Right lobe of liver (tissue), 4 donors: ENCODE data around the gene NDUFB11.

Experiments used
- CTCF ChIP-seq, 4 donors: fragments of 200-600 bp in 3 of 4; fragments of 450-650 bp in 1 of 4; IDR thresholded peaks; one replicate each; pipeline versions ENCODE4 v1.5.1 to v1.8.0; 2016 to 2022; ENCODE audit warnings: antibody characterized with exemption in 4 of 4, mild to moderate bottlenecking in 2 of 4
- POLR2A ChIP-seq: fragments of 450-650 bp; IDR thresholded peaks from one replicate; pipeline ENCODE4 v1.6.1; 2017; ENCODE audit warnings: antibody characterized with exemption, mild to moderate bottlenecking
- donor health status: DM: no; HTN: no; CAD: no.
- donor health status: DM: no; HTN: no; CAD: no.
- donor health status: DM: no; HTN: yes; CAD: no.

- TF ChIP-seq CTCF (IDR thresholded peaks at IDR 0.05), result no peak
- TF ChIP-seq POLR2A, result no peak
These were observed 24.8 kb upstream of the NDUFB11 start for GRCh38 chrX:47169273-47169672.
